Measurements from ENCODE around the gene CNPY1.
A peak's percentile ranks its signal among the peaks of the same experiment; 100 is the strongest.

Gene CNPY1

GRCh38 chr7:155465761-155466141 is 80.6 kb downstream of the CNPY1 start:
- no peak for DNase-seq

GRCh38 chr7:155464948-155465739 is 81.2 kb downstream of the CNPY1 start:
- no peak for DNase-seq

GRCh38 chr7:155464183-155464582 is 82.2 kb downstream of the CNPY1 start:
- no peak for DNase-seq

- DNase-seq: no peak
Measured at GRCh38 chr7:155463114-155463811, 83.1 kb downstream of the CNPY1 start.

GRCh38 chr7:155462163-155462735 is 84.1 kb downstream of the CNPY1 start:
- no peak for DNase-seq

GRCh38 chr7:155461631-155462030 is 84.7 kb downstream of the CNPY1 start:
- DNase-seq: no peak

- no peak for DNase-seq
Measured at GRCh38 chr7:155460926-155461613, 85.3 kb downstream of the CNPY1 start.

- no peak for DNase-seq
Measured at GRCh38 chr7:155459700-155460461, 86.5 kb downstream of the CNPY1 start.

GRCh38 chr7:155458878-155459699 is 87.3 kb downstream of the CNPY1 start:
- DNase-seq: no peak

GRCh38 chr7:155458111-155458877 is 88.1 kb downstream of the CNPY1 start, which contains the start of gene EN2:
EN2 (plus strand) TSS chr7:155458129; CDS start chr7:155458378, 249 bp downstream.
- DNase-seq: no peak

- no peak for DNase-seq
Measured at GRCh38 chr7:155457544-155458110, 88.7 kb downstream of the CNPY1 start.

GRCh38 chr7:155456738-155457543 is 89.4 kb downstream of the CNPY1 start:
- peak; percentile 32 to 41 for DNase-seq

- no peak for DNase-seq
Measured at GRCh38 chr7:155455776-155456737, 90.3 kb downstream of the CNPY1 start.

GRCh38 chr7:155455132-155455693 is 91.1 kb downstream of the CNPY1 start:
- DNase-seq: no peak

- DNase-seq: no peak
Measured at GRCh38 chr7:155454183-155455112, 91.9 kb downstream of the CNPY1 start.
